Kidney epithelial cell (primary cell): ENCODE results near the gene GLTP. TPM values are rescaled to one million over a fixed set of nuclear protein-coding genes. Genes with fewer than 3 reads are reported as not detected.
"Not testable (repeated sequence)": the region's sequence is repeated elsewhere in the genome, so short reads cannot be mapped to it uniquely, and the experiment has no call there.

ENCODE experiments used
- DNase-seq: peaks from one replicate; pipeline ENCODE4 v3.0.0-alpha.2; 2010; ENCODE audit warnings: low read depth
- H3K27me3 ChIP-seq: 2 replicates; pipeline ENCODE4 v1.6.0; 2011; ENCODE audit warnings: low read length; ENCODE audit not compliant: control insufficient read depth, insufficient read depth
- H3K36me3 ChIP-seq: 2 replicates; pipeline ENCODE4 v1.5.1; 2011; ENCODE audit warnings: low read length; ENCODE audit not compliant: control insufficient read depth, insufficient read depth
- H3K4me3 ChIP-seq: 2 replicates; pipeline ENCODE4 v1.5.1; 2011; ENCODE audit warnings: low read depth, mild to moderate bottlenecking, control low read depth, low read length
- total RNA-seq: library from RNA; depleted of rRNA; stranded (reverse); fragments of >200 nt; gene quantifications from 2 replicates; pipeline ENCODE4 v1.2.3, GENCODE V29; 2015
- TF ChIP-seq, protein P1 (sequence below): IDR thresholded peaks from 2 replicates; pipeline ENCODE4 v1.5.1; 2011; ENCODE audit warnings: mild to moderate bottlenecking, moderate library complexity, low read length, control low read depth, inconsistent platforms; ENCODE audit not compliant: insufficient read depth, poor library complexity, severe bottlenecking

The GLTP gene, protein sequence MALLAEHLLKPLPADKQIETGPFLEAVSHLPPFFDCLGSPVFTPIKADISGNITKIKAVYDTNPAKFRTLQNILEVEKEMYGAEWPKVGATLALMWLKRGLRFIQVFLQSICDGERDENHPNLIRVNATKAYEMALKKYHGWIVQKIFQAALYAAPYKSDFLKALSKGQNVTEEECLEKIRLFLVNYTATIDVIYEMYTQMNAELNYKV
- total RNA-seq: 38.4 and 48.4 TPM in 2 replicates

DNA sequence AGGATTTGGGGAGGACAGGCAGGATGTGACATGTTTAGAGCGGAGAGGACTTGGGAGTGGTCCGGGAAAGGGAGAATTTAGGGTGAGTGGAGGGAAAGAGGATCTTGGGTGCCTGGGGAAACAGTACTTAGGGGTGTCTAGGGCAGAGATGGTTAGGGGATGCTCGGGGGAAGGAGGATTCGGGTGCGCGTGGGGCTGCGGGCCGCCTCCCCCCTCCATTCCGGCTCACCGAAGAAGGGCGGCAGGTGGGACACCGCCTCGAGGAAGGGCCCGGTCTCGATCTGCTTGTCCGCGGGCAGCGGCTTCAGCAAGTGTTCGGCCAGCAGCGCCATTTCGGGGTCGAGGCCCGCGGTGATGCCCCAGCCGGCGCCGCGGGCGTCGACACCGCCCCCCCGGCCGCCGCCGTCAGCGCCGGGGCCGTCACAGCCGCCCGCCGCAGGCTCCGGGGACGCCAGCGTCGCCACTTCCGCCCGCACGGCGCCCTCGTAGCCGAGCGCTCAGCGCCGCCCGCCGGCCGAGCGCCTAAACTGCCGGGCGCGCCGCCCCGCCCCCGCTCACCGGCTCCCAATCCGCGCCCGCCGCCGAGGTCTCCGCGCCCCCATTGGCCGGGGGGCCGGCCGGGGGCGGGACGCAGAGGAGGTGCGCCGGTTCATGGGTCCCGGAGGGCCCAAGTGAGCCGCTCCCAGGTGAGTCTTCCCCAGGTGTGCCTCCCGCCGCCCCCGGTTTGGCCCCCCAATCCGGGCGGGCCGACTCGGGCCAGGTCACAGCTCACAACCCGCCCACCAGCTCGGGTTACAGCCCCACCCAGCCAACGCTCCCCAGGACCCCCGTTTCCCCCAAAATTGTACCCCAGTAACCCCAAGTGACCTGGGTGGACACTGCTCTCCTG, at the start of gene GLTP:
GLTP (minus strand) TSS at position 499 of the 889 bp plus-strand sequence; CDS start at position 332, 167 bp downstream.
- no peak for DNase-seq
- TF ChIP-seq, protein P1, sequence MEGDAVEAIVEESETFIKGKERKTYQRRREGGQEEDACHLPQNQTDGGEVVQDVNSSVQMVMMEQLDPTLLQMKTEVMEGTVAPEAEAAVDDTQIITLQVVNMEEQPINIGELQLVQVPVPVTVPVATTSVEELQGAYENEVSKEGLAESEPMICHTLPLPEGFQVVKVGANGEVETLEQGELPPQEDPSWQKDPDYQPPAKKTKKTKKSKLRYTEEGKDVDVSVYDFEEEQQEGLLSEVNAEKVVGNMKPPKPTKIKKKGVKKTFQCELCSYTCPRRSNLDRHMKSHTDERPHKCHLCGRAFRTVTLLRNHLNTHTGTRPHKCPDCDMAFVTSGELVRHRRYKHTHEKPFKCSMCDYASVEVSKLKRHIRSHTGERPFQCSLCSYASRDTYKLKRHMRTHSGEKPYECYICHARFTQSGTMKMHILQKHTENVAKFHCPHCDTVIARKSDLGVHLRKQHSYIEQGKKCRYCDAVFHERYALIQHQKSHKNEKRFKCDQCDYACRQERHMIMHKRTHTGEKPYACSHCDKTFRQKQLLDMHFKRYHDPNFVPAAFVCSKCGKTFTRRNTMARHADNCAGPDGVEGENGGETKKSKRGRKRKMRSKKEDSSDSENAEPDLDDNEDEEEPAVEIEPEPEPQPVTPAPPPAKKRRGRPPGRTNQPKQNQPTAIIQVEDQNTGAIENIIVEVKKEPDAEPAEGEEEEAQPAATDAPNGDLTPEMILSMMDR: no peak
- H3K36me3 ChIP-seq: no peaks in the 10 kb centered on the region
- no peaks in the 10 kb centered on the region for H3K27me3 ChIP-seq
- H3K4me3 ChIP-seq: peak within 1 kb of the TSS; percentile 62

DNA sequence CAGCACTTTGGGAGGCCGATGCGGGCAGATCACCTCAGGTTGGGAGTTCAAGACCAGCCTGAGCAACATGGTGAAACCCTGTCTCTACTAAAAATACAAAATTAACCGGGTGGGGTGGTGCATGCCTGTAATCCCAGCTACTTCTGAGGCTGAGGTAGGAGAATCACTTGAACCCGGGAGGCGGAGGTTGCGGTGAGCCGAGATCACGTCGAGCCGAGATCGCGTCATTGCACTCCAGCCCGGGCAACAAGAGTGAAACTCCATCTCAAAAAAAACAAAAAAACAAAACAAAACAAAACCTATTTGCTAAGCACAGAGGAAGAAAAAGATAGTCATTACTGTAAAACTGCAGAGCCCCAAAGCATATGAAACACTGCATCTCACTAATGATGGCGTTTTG, 49.0 kb upstream of the GLTP start:
- H3K36me3 ChIP-seq, H3K4me3 ChIP-seq, H3K27me3 ChIP-seq, DNase-seq: not testable (repeated sequence)

DNA sequence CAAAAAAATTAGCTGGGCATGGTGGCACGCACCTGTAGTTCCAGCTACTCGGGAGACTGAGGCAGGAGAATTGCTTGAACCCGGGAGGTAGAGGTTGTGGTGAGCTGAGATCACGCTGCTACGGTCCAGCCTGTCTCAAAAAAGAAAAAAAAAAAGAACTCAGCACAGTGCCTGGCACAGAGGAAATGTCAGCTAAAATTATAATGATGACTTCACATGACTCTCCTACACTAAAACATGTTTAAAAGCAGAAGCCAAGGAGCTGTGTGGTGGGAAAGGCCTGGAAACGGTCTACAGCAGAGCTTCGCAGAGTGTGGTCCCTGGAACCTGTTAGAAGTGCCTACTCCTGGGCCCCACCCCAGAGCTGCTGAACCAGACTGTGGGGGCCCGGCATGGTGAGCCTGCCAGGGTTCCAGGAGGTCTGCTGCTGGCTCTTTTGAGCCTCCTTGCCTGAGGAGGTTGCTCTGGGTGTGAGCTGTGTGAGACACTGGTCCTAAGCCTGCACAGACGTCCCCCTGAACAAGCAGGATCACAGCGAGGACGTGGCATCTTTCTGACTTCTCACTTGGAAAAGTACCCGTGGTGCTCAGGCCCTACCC, 47.8 kb upstream of the GLTP start:
- TF ChIP-seq, protein P1: no peak
- Histone ChIP-seq H3K4me3 (no peak overlapping the region), H3K27me3 (no peaks in the 10 kb centered on the region), H3K36me3 (no peaks in the 10 kb centered on the region)
- no peak for DNase-seq

DNA sequence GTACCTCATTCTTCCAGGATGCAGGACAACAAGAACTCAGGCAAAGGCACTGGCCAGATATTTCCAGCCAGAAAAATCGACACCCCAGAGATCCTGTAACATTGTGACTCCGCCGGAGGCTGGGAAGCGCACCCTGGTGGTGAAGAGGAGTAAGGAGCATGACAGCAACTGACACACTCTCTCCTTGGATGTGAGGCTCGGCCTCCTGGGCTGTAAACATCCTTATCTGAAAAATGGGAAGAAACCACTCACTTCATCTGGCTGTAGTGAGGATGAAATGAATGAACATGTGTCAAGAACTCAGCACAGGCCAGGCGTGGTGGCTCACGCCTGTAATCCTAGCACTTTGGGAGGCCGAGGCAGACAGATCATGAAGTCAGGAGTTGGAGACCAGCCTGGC, 47.3 kb upstream of the GLTP start:
- Histone ChIP-seq H3K27me3 (no peaks in the 10 kb centered on the region), H3K4me3 (no peak overlapping the region), H3K36me3 (no peaks in the 10 kb centered on the region)
- DNase-seq: no peak
- TF ChIP-seq, protein P1: peak; percentile 59

DNA sequence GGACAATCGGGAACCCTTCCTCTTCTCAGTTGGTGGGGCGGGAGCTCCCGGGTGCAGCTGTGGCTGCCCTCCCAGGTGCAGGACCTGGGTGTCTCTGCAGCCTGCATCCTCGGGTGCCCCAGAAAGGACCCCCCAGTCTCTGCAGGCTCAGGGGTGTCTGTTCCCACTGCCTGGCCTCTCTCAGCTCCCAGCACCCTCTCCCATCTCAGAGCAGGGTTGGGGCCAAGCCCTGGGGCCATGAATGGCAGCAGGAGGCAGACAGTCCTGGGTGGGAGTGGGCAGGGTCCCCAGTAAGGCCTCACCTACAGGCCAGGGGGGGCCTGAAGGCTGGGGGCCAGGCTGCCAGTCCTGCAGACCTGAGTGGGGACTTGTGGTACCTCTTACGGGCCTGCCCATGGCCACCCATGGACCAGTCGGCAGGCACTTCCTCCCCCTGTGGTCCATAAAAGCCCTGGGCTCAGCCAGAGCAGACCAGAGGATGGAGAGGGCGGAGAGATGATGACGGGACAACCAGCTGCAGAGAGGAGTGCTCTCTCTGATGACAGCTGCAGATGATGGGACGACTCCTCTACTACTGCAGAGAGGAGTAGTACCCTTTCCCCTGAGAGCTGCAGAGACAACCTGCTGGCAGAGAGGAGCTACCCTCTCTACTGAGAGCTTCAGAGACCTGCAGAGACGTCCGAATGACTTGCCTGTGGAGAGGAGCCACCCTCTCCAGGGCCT, 46.3 kb upstream of the GLTP start:
- TF ChIP-seq, protein P1: no peak
- no peak for DNase-seq
- no peaks in the 10 kb centered on the region for H3K27me3 ChIP-seq
- no peaks in the 10 kb centered on the region for H3K36me3 ChIP-seq
- no peak overlapping the region for H3K4me3 ChIP-seq

DNA sequence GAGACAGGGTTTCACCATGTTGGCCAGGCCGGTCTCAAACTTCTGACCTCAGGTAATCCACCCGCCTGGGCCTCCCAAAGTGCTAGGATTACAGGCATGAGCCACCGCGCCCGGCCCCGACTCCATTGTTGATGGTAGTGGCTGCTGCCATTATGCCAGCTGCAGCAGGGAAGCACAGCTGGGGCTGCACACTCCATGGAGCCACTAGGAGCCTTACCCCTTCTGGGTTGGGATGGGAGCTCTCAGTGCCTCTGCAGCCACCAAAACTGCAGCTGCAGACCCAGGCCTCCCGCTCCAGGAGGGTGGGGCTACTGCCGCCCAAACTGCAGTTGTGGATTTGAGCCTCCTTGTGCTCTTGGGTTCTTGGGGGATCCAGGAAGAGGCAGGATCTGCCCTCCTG, 45.7 kb upstream of the GLTP start:
- no peak for DNase-seq
- TF ChIP-seq, protein P1: no peak
- no peak overlapping the region for H3K4me3 ChIP-seq
- no peaks in the 10 kb centered on the region for H3K36me3 ChIP-seq
- H3K27me3 ChIP-seq: no peaks in the 10 kb centered on the region
